Measurements from ENCODE around the gene PCDHA4.
"Not testable (repeated sequence)": the region's sequence is repeated elsewhere in the genome, so short reads cannot be mapped to it uniquely, and the experiment has no call there.

Gene PCDHA4

GRCh38 chr5:140808241-140808888, 1.5 kb downstream of the PCDHA4 start:
- H2AK5ac ChIP-seq (ENCODE audit: low read length, severe bottlenecking); DNase-seq: not testable (repeated sequence)
- WGBS = 98% methylated on average over 62 of the region's 62 CpGs

GRCh38 chr5:140808889-140809291, 2.0 kb downstream of the PCDHA4 start:
- no peak overlapping the region for H2BK120ac ChIP-seq (ENCODE audit: low read depth, low read length)
- 97% methylated on average over 43 of the region's 43 CpGs for WGBS
- peaks cover 3% of the 10 kb centered on the region for H3K79me1 ChIP-seq (replicated peaks; ENCODE audit: low read length, poor library complexity, severe bottlenecking)
- H2AFZ ChIP-seq (ENCODE audit: low read depth, low read length) = no peak overlapping the region
- H2BK15ac ChIP-seq (ENCODE audit: low read depth, poor library complexity, severe bottlenecking) = no peak overlapping the region
- H4K8ac ChIP-seq (ENCODE audit: low read length) = no peak overlapping the region
- no peak overlapping the region for H2BK5ac ChIP-seq (ENCODE audit: low read depth, low read length, poor library complexity, severe bottlenecking)
- H3K27me3 ChIP-seq (ENCODE audit: control insufficient read depth in 1 of 2, insufficient read depth in 1 of 2, low read length in 2 of 2) = no peaks in the 10 kb centered on the region
- no peak overlapping the region for H3K14ac ChIP-seq (ENCODE audit: low read length in 2 of 2)
- peaks cover 55% of the 10 kb centered on the region for H3K9me3 ChIP-seq (ENCODE audit: control insufficient read depth, low read length)
- no peak for DNase-seq
- H3K4ac ChIP-seq (ENCODE audit: low read depth in 1 of 2, low read length in 2 of 2) = no peak overlapping the region
- H4K91ac ChIP-seq (ENCODE audit: low read length) = peak overlapping the region; percentile 54
- H3K9ac ChIP-seq (ENCODE audit: low read length) = no peak overlapping the region
- peaks cover 2% of the 10 kb centered on the region for H3K4me1 ChIP-seq (ENCODE audit: control insufficient read depth, insufficient read depth, low read depth, low read length)
- peaks cover 0 to 8% of the 10 kb centered on the region in 2 experiments for H3K36me3 ChIP-seq (ENCODE audit: control insufficient read depth in 1 of 2, insufficient read depth in 2 of 2, low read depth in 1 of 2, low read length in 2 of 2)
- no peak overlapping the region for H2AK5ac ChIP-seq (ENCODE audit: low read length, severe bottlenecking)
- no peak overlapping the region for H3K4me2 ChIP-seq (ENCODE audit: low read length, poor library complexity, severe bottlenecking)
- no peak overlapping the region for H2BK12ac ChIP-seq (ENCODE audit: low read length in 2 of 2)
- no peak overlapping the region for H3K4me3 ChIP-seq (ENCODE audit: insufficient read depth in 1 of 2, low read depth in 1 of 2, low read length in 2 of 2)
- H3K23ac ChIP-seq (ENCODE audit: low read length in 2 of 2) = no peak overlapping the region
- no peak overlapping the region for H3K27ac ChIP-seq (ENCODE audit: low read length, poor library complexity, severe bottlenecking)
- H3K18ac ChIP-seq (ENCODE audit: low read depth in 1 of 2, low read length in 2 of 2) = no peak overlapping the region

More at GRCh38 chr5:140808241-140808888, 1.5 kb downstream of the PCDHA4 start:
- not testable (repeated sequence) for H4K8ac ChIP-seq (ENCODE audit: low read length); H3K4ac ChIP-seq (ENCODE audit: low read depth in 1 of 2, low read length in 2 of 2); H2BK15ac ChIP-seq (ENCODE audit: low read depth, poor library complexity, severe bottlenecking); H3K4me1 ChIP-seq (ENCODE audit: control insufficient read depth, insufficient read depth, low read depth, low read length); H3K79me1 ChIP-seq (replicated peaks; ENCODE audit: low read length, poor library complexity, severe bottlenecking); H3K27me3 ChIP-seq (ENCODE audit: control insufficient read depth in 1 of 2, insufficient read depth in 1 of 2, low read length in 2 of 2); H3K4me3 ChIP-seq (ENCODE audit: insufficient read depth in 1 of 2, low read depth in 1 of 2, low read length in 2 of 2); H3K23ac ChIP-seq (ENCODE audit: low read length in 2 of 2); H4K91ac ChIP-seq (ENCODE audit: low read length); H3K4me2 ChIP-seq (ENCODE audit: low read length, poor library complexity, severe bottlenecking); H2BK5ac ChIP-seq (ENCODE audit: low read depth, low read length, poor library complexity, severe bottlenecking); H3K36me3 ChIP-seq (ENCODE audit: control insufficient read depth in 1 of 2, insufficient read depth in 2 of 2, low read depth in 1 of 2, low read length in 2 of 2); H3K27ac ChIP-seq (ENCODE audit: low read length, poor library complexity, severe bottlenecking); H3K9ac ChIP-seq (ENCODE audit: low read length); H3K18ac ChIP-seq (ENCODE audit: low read depth in 1 of 2, low read length in 2 of 2); H2BK120ac ChIP-seq (ENCODE audit: low read depth, low read length); H3K14ac ChIP-seq (ENCODE audit: low read length in 2 of 2); H2AFZ ChIP-seq (ENCODE audit: low read depth, low read length); H2BK12ac ChIP-seq (ENCODE audit: low read length in 2 of 2)
- H3K9me3 ChIP-seq (ENCODE audit: control insufficient read depth, low read length) = peaks cover 58% of the 10 kb centered on the region

DNA sequence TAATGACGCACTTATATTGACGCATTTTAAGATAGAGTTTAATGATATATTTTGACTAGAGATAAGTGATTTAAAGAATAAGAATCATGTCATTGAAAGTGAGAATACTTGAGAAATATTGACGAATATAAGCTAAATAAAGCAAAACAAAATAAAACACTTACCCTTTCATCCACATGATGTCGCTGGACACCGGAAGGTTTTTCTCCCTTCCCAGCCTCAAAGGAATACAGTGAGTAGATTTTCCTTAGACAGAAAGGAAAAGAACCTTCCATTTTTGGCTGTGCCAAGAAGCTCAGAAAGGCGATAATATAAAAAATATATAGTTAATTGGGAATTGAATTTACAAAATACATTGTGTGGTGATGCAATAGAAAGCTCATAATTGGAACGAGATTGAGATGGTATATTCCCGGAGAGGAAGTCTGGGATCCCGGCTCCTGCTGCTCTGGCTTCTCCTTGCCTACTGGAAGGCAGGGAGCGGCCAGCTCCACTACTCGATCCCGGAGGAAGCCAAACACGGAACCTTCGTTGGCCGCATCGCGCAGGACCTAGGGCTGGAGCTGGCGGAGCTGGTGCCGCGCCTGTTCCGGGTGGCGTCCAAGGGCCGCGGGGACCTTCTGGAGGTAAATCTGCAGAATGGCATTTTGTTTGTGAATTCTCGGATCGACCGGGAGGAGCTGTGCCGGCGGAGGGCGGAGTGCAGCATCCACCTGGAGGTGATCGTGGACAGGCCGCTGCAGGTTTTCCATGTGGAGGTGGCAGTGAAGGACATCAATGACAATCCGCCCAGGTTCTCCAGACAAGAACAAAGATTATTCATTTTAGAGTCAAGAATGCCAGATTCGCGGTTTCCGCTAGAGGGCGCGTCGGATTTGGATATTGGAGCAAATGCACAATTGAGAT, 14.8 kb downstream of the PCDHA4 start, which contains the start of gene PCDHA5:
PCDHA5 (plus strand) TSS at position 239 of the 906 bp plus-strand sequence.
- H3K4ac ChIP-seq (ENCODE audit: low read depth in 1 of 2, low read length in 2 of 2) = no peak within 1 kb of the TSS
- peaks cover 0 to 13% of the 10 kb centered on the region in 2 experiments for H3K36me3 ChIP-seq (ENCODE audit: control insufficient read depth in 1 of 2, insufficient read depth in 2 of 2, low read depth in 1 of 2, low read length in 2 of 2)
- H3K18ac ChIP-seq (ENCODE audit: low read depth in 1 of 2, low read length in 2 of 2) = no peak within 1 kb of the TSS

DNA sequence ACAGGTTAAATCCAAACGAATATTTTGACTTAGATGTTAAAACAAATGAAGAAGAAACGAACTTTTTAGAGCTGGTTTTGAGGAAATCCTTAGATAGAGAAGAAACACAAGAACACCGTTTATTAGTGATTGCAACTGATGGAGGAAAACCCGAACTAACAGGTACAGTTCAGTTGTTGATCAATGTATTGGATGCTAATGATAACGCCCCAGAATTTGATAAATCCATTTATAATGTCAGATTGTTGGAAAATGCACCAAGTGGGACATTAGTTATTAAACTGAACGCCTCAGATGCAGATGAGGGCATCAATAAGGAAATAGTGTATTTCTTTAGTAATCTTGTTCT, 15.4 kb downstream of the PCDHA4 start:
- H2BK15ac ChIP-seq (ENCODE audit: low read depth, poor library complexity, severe bottlenecking) = no peak overlapping the region
- no peaks in the 10 kb centered on the region for H3K27me3 ChIP-seq (ENCODE audit: control insufficient read depth in 1 of 2, insufficient read depth in 1 of 2, low read length in 2 of 2)
- no peak overlapping the region for H3K18ac ChIP-seq (ENCODE audit: low read depth in 1 of 2, low read length in 2 of 2)
- peaks cover 0 to 13% of the 10 kb centered on the region in 2 experiments for H3K36me3 ChIP-seq (ENCODE audit: control insufficient read depth in 1 of 2, insufficient read depth in 2 of 2, low read depth in 1 of 2, low read length in 2 of 2)
- no peak overlapping the region for H4K8ac ChIP-seq (ENCODE audit: low read length)
- no peak overlapping the region for H3K4me3 ChIP-seq (ENCODE audit: insufficient read depth in 1 of 2, low read depth in 1 of 2, low read length in 2 of 2)
- no peak overlapping the region for H3K14ac ChIP-seq (ENCODE audit: low read length in 2 of 2)
- H3K9ac ChIP-seq (ENCODE audit: low read length) = no peak overlapping the region
- DNase-seq = no peak
- H2AK5ac ChIP-seq (ENCODE audit: low read length, severe bottlenecking) = no peak overlapping the region
- H2AFZ ChIP-seq (ENCODE audit: low read depth, low read length) = no peak overlapping the region
- peaks cover 45% of the 10 kb centered on the region for H3K9me3 ChIP-seq (ENCODE audit: control insufficient read depth, low read length)
- H2BK120ac ChIP-seq (ENCODE audit: low read depth, low read length) = no peak overlapping the region
- no peaks in the 10 kb centered on the region for H3K4me1 ChIP-seq (ENCODE audit: control insufficient read depth, insufficient read depth, low read depth, low read length)
- H3K4me2 ChIP-seq (ENCODE audit: low read length, poor library complexity, severe bottlenecking) = no peak overlapping the region
- no peak overlapping the region for H2BK5ac ChIP-seq (ENCODE audit: low read depth, low read length, poor library complexity, severe bottlenecking)
- 90% methylated on average over 6 of the region's 6 CpGs for WGBS
- no peak overlapping the region for H3K27ac ChIP-seq (ENCODE audit: low read length, poor library complexity, severe bottlenecking)
- no peak overlapping the region for H4K91ac ChIP-seq (ENCODE audit: low read length)
- no peak overlapping the region for H3K4ac ChIP-seq (ENCODE audit: low read depth in 1 of 2, low read length in 2 of 2)
- no peak overlapping the region for H2BK12ac ChIP-seq (ENCODE audit: low read length in 2 of 2)
- H3K79me1 ChIP-seq (replicated peaks; ENCODE audit: low read length, poor library complexity, severe bottlenecking) = no peaks in the 10 kb centered on the region
- no peak overlapping the region for H3K23ac ChIP-seq (ENCODE audit: low read length in 2 of 2)

More for the DNA sequence above, 14.8 kb downstream of the PCDHA4 start, which contains the start of gene PCDHA5:
- Histone ChIP-seq H3K4me1 (ENCODE audit: control insufficient read depth, insufficient read depth, low read depth, low read length) (no peaks in the 10 kb centered on the region), H2AK5ac (ENCODE audit: low read length, severe bottlenecking) (no peak within 1 kb of the TSS), H2BK120ac (ENCODE audit: low read depth, low read length) (no peak within 1 kb of the TSS), H2BK12ac (ENCODE audit: low read length in 2 of 2) (no peak within 1 kb of the TSS), H3K27me3 (ENCODE audit: control insufficient read depth in 1 of 2, insufficient read depth in 1 of 2, low read length in 2 of 2) (no peaks in the 10 kb centered on the region), H2BK15ac (ENCODE audit: low read depth, poor library complexity, severe bottlenecking) (no peak within 1 kb of the TSS), H3K9ac (ENCODE audit: low read length) (no peak within 1 kb of the TSS), H3K4me2 (ENCODE audit: low read length, poor library complexity, severe bottlenecking) (no peak within 1 kb of the TSS), H3K79me1 (replicated peaks; ENCODE audit: low read length, poor library complexity, severe bottlenecking) (no peaks in the 10 kb centered on the region), H3K9me3 (ENCODE audit: control insufficient read depth, low read length) (peaks cover 46% of the 10 kb centered on the region), H3K4me3 (ENCODE audit: insufficient read depth in 1 of 2, low read depth in 1 of 2, low read length in 2 of 2) (no peak within 1 kb of the TSS), H4K91ac (ENCODE audit: low read length) (no peak within 1 kb of the TSS), H2AFZ (ENCODE audit: low read depth, low read length) (no peak within 1 kb of the TSS), H3K27ac (ENCODE audit: low read length, poor library complexity, severe bottlenecking) (no peak within 1 kb of the TSS), H4K8ac (ENCODE audit: low read length) (no peak within 1 kb of the TSS), H3K14ac (ENCODE audit: low read length in 2 of 2) (no peak within 1 kb of the TSS), H2BK5ac (ENCODE audit: low read depth, low read length, poor library complexity, severe bottlenecking) (no peak within 1 kb of the TSS), H3K23ac (ENCODE audit: low read length in 2 of 2) (no peak within 1 kb of the TSS)
- DNase-seq = no peak
- WGBS = 95% methylated on average over 36 of the region's 39 CpGs
